ENCODE results near the gene IL1RAPL1. TPM values are rescaled to one million over a fixed set of nuclear protein-coding genes. Genes with fewer than 3 reads are reported as not detected.

Gene IL1RAPL1
- total RNA-seq, 1 experiment from 2014 or later: not detected

DNA sequence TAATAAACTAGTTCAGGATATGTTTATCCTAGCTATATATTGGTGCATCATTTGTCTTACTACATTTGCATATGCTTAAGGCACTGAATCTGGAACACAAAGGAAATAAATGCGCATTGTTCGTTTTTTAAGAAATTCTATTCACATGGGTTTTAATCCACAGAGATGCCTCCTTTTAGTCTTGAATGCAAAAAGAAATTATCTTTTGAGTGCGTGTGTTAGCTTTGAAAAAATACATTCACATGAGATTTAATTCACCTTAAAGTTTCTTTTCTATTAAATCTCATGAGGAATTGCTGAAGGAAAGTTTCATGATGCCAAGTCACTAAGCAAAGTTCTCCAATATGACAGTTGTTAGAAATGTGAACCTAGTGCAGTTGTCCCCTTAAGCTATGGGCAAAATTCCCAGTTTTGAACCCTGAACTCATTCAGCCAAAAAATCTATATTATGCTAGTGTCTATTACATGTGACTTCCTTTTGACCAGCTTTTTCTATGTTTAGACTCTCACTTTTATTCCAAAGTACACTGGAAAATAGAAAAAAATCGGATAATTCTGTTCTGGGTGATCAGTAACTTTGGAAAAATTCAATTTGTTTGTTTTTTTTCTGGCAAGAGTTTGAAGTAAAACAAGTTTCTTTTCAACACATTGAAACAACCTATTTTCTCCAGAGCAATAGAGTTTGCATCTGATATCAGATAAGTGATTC, 1201.9 kb downstream of the IL1RAPL1 start:
- BruUV-seq (replicated peaks): no TSS peak

DNA sequence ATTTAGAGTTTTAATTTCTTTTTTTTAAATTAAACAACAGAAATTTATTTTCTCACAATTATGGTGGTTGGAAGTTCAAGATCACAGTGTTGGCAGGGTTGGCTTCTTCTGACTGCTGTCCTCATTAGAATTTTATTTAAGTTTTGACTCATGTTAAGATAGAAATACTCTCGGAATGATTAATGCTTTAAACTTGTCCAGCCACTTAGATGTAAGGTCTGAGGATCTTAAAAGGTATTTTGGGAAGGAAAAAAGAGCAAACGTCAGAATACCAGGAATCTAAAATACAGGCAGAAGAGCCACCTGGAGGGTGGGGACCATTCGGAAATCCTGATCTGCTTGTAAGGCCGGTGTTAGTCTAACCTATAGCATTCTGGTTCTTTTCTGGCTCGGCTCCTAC, 1205.1 kb downstream of the IL1RAPL1 start:
- Mint-ChIP-seq H3K36me3 (ENCODE audit: insufficient read depth, unreplicated experiment) (no peaks in the 10 kb centered on the region), H3K27ac (ENCODE audit: unreplicated experiment) (no peak overlapping the region), H3K4me1 (ENCODE audit: low read depth, unreplicated experiment) (no peaks in the 10 kb centered on the region), H3K27me3 (ENCODE audit: unreplicated experiment) (no peaks in the 10 kb centered on the region), H3K4me3 (ENCODE audit: low read depth, unreplicated experiment) (no peak overlapping the region), H3K9me3 (ENCODE audit: low read depth, unreplicated experiment) (peaks cover 5% of the 10 kb centered on the region)
- TF ChIP-seq, protein P1, sequence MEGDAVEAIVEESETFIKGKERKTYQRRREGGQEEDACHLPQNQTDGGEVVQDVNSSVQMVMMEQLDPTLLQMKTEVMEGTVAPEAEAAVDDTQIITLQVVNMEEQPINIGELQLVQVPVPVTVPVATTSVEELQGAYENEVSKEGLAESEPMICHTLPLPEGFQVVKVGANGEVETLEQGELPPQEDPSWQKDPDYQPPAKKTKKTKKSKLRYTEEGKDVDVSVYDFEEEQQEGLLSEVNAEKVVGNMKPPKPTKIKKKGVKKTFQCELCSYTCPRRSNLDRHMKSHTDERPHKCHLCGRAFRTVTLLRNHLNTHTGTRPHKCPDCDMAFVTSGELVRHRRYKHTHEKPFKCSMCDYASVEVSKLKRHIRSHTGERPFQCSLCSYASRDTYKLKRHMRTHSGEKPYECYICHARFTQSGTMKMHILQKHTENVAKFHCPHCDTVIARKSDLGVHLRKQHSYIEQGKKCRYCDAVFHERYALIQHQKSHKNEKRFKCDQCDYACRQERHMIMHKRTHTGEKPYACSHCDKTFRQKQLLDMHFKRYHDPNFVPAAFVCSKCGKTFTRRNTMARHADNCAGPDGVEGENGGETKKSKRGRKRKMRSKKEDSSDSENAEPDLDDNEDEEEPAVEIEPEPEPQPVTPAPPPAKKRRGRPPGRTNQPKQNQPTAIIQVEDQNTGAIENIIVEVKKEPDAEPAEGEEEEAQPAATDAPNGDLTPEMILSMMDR (IDR thresholded peaks at IDR 0.05; ENCODE audit: unreplicated experiment): no peak
- no TSS peak for BruUV-seq (replicated peaks)
- DNase-seq: no peak
- intact Hi-C loops (cut with micrococcal nuclease; ENCODE audit: unreplicated experiment): no loop called here
- CTCF ChIA-PET: no interaction called here

More for the DNA sequence above, 1201.9 kb downstream of the IL1RAPL1 start:
- Mint-ChIP-seq H3K36me3 (ENCODE audit: insufficient read depth, unreplicated experiment) (no peaks in the 10 kb centered on the region), H3K27ac (ENCODE audit: unreplicated experiment) (no peak overlapping the region), H3K9me3 (ENCODE audit: low read depth, unreplicated experiment) (peaks cover 3% of the 10 kb centered on the region), H3K27me3 (ENCODE audit: unreplicated experiment) (no peaks in the 10 kb centered on the region), H3K4me1 (ENCODE audit: low read depth, unreplicated experiment) (no peaks in the 10 kb centered on the region), H3K4me3 (ENCODE audit: low read depth, unreplicated experiment) (no peak overlapping the region)
- intact Hi-C loops (cut with micrococcal nuclease; ENCODE audit: unreplicated experiment): no loop called here
- CTCF ChIA-PET: no interaction called here
- TF ChIP-seq, protein P1 (IDR thresholded peaks at IDR 0.05; ENCODE audit: unreplicated experiment): no peak
- no peak for DNase-seq

DNA sequence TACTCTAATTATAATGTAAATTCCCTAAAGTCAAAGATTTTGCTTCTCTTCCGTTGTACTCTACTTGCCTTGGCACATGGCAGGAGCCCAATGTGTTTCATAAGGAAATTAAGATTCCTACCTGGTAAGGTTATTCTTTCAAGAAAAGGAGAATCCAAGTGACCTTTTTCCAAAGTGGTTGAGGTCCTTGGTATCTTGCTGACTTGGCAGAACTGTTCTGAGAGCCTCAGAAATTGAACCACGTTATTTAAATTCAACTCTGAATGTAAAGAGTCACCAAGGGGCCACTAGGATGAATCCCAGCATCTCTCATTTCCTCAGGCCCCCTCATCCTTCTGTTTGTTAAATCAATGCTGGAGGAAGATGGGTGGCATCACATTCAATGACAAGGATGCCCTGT, 1209.9 kb downstream of the IL1RAPL1 start:
- no peaks in the 10 kb centered on the region for H3K4me1 Mint-ChIP-seq (ENCODE audit: low read depth, unreplicated experiment)
- CTCF ChIA-PET: no interaction called here
- BruUV-seq (replicated peaks): no TSS peak
- intact Hi-C loops (cut with micrococcal nuclease; ENCODE audit: unreplicated experiment): no loop called here
- no peaks in the 10 kb centered on the region for H3K36me3 Mint-ChIP-seq (ENCODE audit: insufficient read depth, unreplicated experiment)
- H3K27ac Mint-ChIP-seq (ENCODE audit: unreplicated experiment): no peak overlapping the region
- no peaks in the 10 kb centered on the region for H3K27me3 Mint-ChIP-seq (ENCODE audit: unreplicated experiment)
- H3K9me3 Mint-ChIP-seq (ENCODE audit: low read depth, unreplicated experiment): peaks cover 2% of the 10 kb centered on the region
- H3K4me3 Mint-ChIP-seq (ENCODE audit: low read depth, unreplicated experiment): no peak overlapping the region
- DNase-seq: no peak
- TF ChIP-seq, protein P1 (IDR thresholded peaks at IDR 0.05; ENCODE audit: unreplicated experiment): no peak

DNA sequence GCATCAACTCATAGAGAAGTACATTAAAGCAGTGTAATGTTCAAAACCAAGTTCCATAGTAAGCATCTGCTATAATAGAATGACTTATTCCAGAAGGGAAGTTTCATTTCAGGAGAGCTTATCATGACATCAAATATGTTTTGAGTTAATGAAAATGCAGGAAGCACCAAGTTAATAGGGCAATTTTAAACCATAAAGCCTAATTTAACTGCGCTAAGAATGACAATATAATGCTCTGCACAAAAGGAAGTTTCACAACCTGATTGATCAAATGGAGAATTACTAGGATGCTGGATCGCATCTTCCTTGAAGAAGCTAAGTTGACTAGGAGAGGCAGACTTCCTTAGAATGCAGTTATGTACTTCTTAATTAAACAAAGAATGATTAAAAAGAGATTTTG, 1211.2 kb downstream of the IL1RAPL1 start:
- peaks cover 2% of the 10 kb centered on the region for H3K9me3 Mint-ChIP-seq (ENCODE audit: low read depth, unreplicated experiment)
- no peaks in the 10 kb centered on the region for H3K27me3 Mint-ChIP-seq (ENCODE audit: unreplicated experiment)
- no peaks in the 10 kb centered on the region for H3K4me1 Mint-ChIP-seq (ENCODE audit: low read depth, unreplicated experiment)
- no peaks in the 10 kb centered on the region for H3K36me3 Mint-ChIP-seq (ENCODE audit: insufficient read depth, unreplicated experiment)
- intact Hi-C loops (cut with micrococcal nuclease; ENCODE audit: unreplicated experiment): no loop called here
- no peak overlapping the region for H3K27ac Mint-ChIP-seq (ENCODE audit: unreplicated experiment)
- CTCF ChIA-PET: no interaction called here
- TF ChIP-seq, protein P1 (IDR thresholded peaks at IDR 0.05; ENCODE audit: unreplicated experiment): no peak
- no TSS peak for BruUV-seq (replicated peaks)
- no peak overlapping the region for H3K4me3 Mint-ChIP-seq (ENCODE audit: low read depth, unreplicated experiment)
- DNase-seq: no peak
